WTC11 (cell line): ENCODE measurements around the gene SLC10A2.

ENCODE experiments used
- CREB1 ChIP-seq: sonication (generic); formaldehyde crosslinking; IDR thresholded peaks from 2 replicates; pipeline ENCODE4 v1.8.0; 2023; ENCODE audit warnings: mild to moderate bottlenecking, missing genetic modification reagents
- ESRRA ChIP-seq: sonication (generic); formaldehyde crosslinking; IDR thresholded peaks from 2 replicates; pipeline ENCODE4 v1.8.1; 2022; ENCODE audit warnings: mild to moderate bottlenecking, missing genetic modification reagents, borderline replicate concordance
- ETV6 ChIP-seq: sonication (generic); formaldehyde crosslinking; IDR thresholded peaks from 2 replicates; pipeline ENCODE4 v1.8.1; 2022; ENCODE audit warnings: mild to moderate bottlenecking, missing genetic modification reagents
- HMGXB4 ChIP-seq: sonication (generic); formaldehyde crosslinking; IDR thresholded peaks from 2 replicates; pipeline ENCODE4 v1.8.1; 2023; ENCODE audit warnings: mild to moderate bottlenecking, moderate library complexity, missing genetic modification reagents
- IRF1 ChIP-seq: sonication (generic); formaldehyde crosslinking; IDR thresholded peaks from 2 replicates; pipeline ENCODE4 v1.8.0; 2023; ENCODE audit warnings: missing genetic modification reagents
- IRF2 ChIP-seq: sonication (generic); formaldehyde crosslinking; IDR thresholded peaks from 2 replicates; pipeline ENCODE4 v1.8.0; 2022; ENCODE audit warnings: low read depth, missing genetic modification reagents, borderline replicate concordance
- NR1H2 ChIP-seq: sonication (generic); formaldehyde crosslinking; IDR thresholded peaks from 2 replicates; pipeline ENCODE4 v1.9.0; 2021; ENCODE audit warnings: mild to moderate bottlenecking, moderate library complexity, missing genetic modification reagents
- SP1 ChIP-seq: sonication (generic); formaldehyde crosslinking; conservative IDR thresholded peaks from 2 replicates; pipeline ENCODE4 v1.8.1; 2022; ENCODE audit warnings: missing genetic modification reagents
- TEAD4 ChIP-seq: sonication (generic); formaldehyde crosslinking; IDR thresholded peaks from 2 replicates; pipeline ENCODE4 v1.8.0; 2022; ENCODE audit warnings: mild to moderate bottlenecking, missing genetic modification reagents
- USF2 ChIP-seq: sonication (generic); formaldehyde crosslinking; IDR thresholded peaks from 2 replicates; pipeline ENCODE4 v1.8.1; 2023; ENCODE audit warnings: mild to moderate bottlenecking, missing genetic modification reagents, moderate library complexity
- ZNF281 ChIP-seq: sonication (generic); formaldehyde crosslinking; IDR thresholded peaks from 2 replicates; pipeline ENCODE4 v1.8.0; 2023; ENCODE audit warnings: mild to moderate bottlenecking, missing genetic modification reagents
- TF ChIP-seq, protein P1 (sequence below): fragments of 200-600 bp; IDR thresholded peaks from 2 replicates; pipeline ENCODE4 v1.8.0; 2022; ENCODE audit warnings: antibody characterized with exemption
- TF ChIP-seq, protein P2 (sequence below): sonication (generic); formaldehyde crosslinking; IDR thresholded peaks from 2 replicates; pipeline ENCODE4 v1.8.1; 2023; ENCODE audit warnings: mild to moderate bottlenecking, missing genetic modification reagents, borderline replicate concordance

DNA sequence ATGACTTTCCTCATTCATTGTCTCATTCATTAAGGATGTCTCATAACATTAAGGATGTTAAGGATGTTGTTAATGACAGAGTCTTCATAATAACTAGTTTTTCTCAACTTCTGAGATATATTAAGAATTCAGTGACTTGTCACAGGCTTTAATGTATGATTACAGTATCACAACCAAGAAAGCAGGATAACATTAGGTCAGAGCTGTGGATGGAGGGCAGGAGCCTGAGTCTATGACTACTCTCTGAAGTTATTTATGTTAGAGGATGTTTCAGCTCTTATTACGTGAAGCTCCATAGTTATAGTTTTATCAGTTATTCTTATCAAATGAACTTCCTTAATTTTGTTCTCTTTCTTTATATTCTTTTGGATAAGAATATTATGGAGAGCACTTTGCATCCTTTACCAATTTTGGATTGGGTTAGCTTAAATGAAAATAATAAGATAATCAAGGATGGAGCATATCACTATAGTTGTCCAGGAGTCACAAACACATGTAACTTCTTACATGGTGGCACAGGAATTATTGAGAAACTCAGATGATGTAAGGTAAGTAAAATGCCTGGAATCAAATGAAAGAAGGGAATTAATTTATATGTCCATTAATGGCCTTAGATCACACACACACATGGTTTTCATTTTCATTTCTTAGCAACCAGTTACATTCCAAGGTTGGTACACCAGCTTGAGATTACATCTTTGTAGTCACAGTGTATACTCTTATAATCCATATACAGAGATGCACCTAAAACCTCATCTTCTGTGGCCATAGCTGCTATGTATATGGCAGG lies 57.0 kb downstream of the SLC10A2 start:
- TF ChIP-seq, protein P1, sequence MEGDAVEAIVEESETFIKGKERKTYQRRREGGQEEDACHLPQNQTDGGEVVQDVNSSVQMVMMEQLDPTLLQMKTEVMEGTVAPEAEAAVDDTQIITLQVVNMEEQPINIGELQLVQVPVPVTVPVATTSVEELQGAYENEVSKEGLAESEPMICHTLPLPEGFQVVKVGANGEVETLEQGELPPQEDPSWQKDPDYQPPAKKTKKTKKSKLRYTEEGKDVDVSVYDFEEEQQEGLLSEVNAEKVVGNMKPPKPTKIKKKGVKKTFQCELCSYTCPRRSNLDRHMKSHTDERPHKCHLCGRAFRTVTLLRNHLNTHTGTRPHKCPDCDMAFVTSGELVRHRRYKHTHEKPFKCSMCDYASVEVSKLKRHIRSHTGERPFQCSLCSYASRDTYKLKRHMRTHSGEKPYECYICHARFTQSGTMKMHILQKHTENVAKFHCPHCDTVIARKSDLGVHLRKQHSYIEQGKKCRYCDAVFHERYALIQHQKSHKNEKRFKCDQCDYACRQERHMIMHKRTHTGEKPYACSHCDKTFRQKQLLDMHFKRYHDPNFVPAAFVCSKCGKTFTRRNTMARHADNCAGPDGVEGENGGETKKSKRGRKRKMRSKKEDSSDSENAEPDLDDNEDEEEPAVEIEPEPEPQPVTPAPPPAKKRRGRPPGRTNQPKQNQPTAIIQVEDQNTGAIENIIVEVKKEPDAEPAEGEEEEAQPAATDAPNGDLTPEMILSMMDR, result no peak
- no peak for TF ChIP-seq USF2 (CRISPR knock-in tag)
- TF ChIP-seq IRF2 (CRISPR knock-in tag), result no peak
- TF ChIP-seq CREB1 (CRISPR knock-in tag), result no peak
- TF ChIP-seq ETV6, result no peak
- no peak for TF ChIP-seq IRF1 (CRISPR knock-in tag)
- no peak for TF ChIP-seq NR1H2
- no peak for TF ChIP-seq SP1
- no peak for TF ChIP-seq ESRRA
- no peak for TF ChIP-seq ZNF281 (CRISPR knock-in tag)
- TF ChIP-seq HMGXB4 (CRISPR knock-in tag), result no peak
- TF ChIP-seq, protein P2, sequence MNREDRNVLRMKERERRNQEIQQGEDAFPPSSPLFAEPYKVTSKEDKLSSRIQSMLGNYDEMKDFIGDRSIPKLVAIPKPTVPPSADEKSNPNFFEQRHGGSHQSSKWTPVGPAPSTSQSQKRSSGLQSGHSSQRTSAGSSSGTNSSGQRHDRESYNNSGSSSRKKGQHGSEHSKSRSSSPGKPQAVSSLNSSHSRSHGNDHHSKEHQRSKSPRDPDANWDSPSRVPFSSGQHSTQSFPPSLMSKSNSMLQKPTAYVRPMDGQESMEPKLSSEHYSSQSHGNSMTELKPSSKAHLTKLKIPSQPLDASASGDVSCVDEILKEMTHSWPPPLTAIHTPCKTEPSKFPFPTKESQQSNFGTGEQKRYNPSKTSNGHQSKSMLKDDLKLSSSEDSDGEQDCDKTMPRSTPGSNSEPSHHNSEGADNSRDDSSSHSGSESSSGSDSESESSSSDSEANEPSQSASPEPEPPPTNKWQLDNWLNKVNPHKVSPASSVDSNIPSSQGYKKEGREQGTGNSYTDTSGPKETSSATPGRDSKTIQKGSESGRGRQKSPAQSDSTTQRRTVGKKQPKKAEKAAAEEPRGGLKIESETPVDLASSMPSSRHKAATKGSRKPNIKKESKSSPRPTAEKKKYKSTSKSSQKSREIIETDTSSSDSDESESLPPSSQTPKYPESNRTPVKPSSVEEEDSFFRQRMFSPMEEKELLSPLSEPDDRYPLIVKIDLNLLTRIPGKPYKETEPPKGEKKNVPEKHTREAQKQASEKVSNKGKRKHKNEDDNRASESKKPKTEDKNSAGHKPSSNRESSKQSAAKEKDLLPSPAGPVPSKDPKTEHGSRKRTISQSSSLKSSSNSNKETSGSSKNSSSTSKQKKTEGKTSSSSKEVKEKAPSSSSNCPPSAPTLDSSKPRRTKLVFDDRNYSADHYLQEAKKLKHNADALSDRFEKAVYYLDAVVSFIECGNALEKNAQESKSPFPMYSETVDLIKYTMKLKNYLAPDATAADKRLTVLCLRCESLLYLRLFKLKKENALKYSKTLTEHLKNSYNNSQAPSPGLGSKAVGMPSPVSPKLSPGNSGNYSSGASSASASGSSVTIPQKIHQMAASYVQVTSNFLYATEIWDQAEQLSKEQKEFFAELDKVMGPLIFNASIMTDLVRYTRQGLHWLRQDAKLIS (CRISPR knock-in tag), result no peak
- TF ChIP-seq TEAD4 (CRISPR knock-in tag), result no peak
